Ishikawa (cell line): ENCODE data around the gene PDCD4.
A peak's percentile ranks its signal among the peaks of the same experiment; 100 is the strongest.

Source experiments
- CEBPB ChIP-seq: IDR thresholded peaks from 2 replicates; pipeline ENCODE4 v1.6.1; 2012
- CREB1 ChIP-seq: IDR thresholded peaks from 2 replicates; pipeline ENCODE4 v1.6.1; 2012; ENCODE audit warnings: low read depth
- EGR1 ChIP-seq: IDR thresholded peaks from 2 replicates; pipeline ENCODE4 v1.6.1; 2012
- EP300 ChIP-seq: IDR thresholded peaks from 2 replicates; pipeline ENCODE4 v1.6.1; 2012; ENCODE audit warnings: borderline replicate concordance
- FOXM1 ChIP-seq: IDR thresholded peaks from 2 replicates; pipeline ENCODE4 v1.6.1; 2012; ENCODE audit warnings: low read depth, borderline replicate concordance
- NFIC ChIP-seq: IDR thresholded peaks from 2 replicates; pipeline ENCODE4 v1.6.1; 2012
- RAD21 ChIP-seq: IDR thresholded peaks from 2 replicates; pipeline ENCODE4 v1.6.1; 2012; ENCODE audit warnings: low read depth
- REST ChIP-seq: IDR thresholded peaks from 2 replicates; pipeline ENCODE4 v1.6.1; 2012; ENCODE audit warnings: low read depth, mild to moderate bottlenecking
- TAF1 ChIP-seq: IDR thresholded peaks from 2 replicates; pipeline ENCODE4 v1.6.1; 2012; ENCODE audit warnings: low read depth, mild to moderate bottlenecking
- TCF12 ChIP-seq: IDR thresholded peaks from 2 replicates; pipeline ENCODE4 v1.6.1; 2012; ENCODE audit warnings: low read depth
- TEAD4 ChIP-seq: IDR thresholded peaks from 2 replicates; pipeline ENCODE4 v1.6.1; 2012
- USF1 ChIP-seq: IDR thresholded peaks from 2 replicates; pipeline ENCODE4 v1.6.1; 2012
- YY1 ChIP-seq: IDR thresholded peaks from 2 replicates; pipeline ENCODE4 v1.6.1; 2012; ENCODE audit warnings: low read depth
- ZBTB7A ChIP-seq: IDR thresholded peaks from 2 replicates; pipeline ENCODE4 v1.6.1; 2012; ENCODE audit warnings: low read depth
- TF ChIP-seq, protein P1 (sequence below): IDR thresholded peaks from 2 replicates; pipeline ENCODE4 v1.6.1; 2012

Gene PDCD4

GRCh38 chr10:110892602-110893288, 21.0 kb downstream of the PDCD4 start:
- TF ChIP-seq, protein P1, sequence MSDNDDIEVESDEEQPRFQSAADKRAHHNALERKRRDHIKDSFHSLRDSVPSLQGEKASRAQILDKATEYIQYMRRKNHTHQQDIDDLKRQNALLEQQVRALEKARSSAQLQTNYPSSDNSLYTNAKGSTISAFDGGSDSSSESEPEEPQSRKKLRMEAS = no peak

DNA sequence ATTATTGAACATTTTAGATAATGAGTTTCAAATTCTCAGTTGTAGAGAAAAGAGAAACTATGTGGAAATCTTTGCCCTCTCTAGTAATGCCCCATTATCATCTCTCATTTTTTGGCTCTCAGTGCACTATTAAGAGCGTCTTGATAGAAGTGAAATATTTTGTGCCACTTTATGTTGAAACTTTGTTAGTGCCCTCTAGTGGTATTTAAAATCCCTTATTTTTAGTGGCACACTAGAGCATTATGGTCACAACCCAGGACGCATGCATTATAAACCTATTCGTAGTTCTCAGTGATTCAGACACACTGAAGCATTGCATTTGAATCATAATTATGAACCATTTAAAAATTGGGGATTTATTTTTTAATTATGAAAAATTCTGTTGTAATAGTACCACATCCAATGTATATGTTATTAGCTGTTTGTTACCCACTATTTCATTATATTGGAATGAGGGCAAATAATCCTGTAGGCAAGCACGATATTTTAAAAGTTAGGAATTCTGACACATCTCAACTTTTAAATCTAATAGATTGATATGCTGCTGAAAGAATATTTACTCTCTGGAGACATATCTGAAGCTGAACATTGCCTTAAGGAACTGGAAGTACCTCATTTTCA, 21.9 kb downstream of the PDCD4 start:
- TF ChIP-seq RAD21 = peak; percentile 68
- TF ChIP-seq REST = no peak

- TF ChIP-seq TAF1 (no peak), FOXM1 (no peak), YY1 (no peak), CEBPB (no peak), TCF12 (no peak), RAD21 (no peak), NFIC (no peak), USF1 (no peak), EGR1 (no peak), REST (no peak), EP300 (no peak), CREB1 (no peak), ZBTB7A (no peak), TEAD4 (no peak)
- TF ChIP-seq, protein P1 = no peak
Measured at GRCh38 chr10:110897184-110897583, 25.5 kb downstream of the PDCD4 start.

- no peak for TF ChIP-seq FOXM1
- TF ChIP-seq TEAD4 = no peak
- no peak for TF ChIP-seq RAD21
Measured at GRCh38 chr10:110898391-110898790, 26.7 kb downstream of the PDCD4 start.

- TF ChIP-seq CEBPB (no peak), TAF1 (no peak), CREB1 (no peak), EP300 (no peak), TCF12 (no peak), USF1 (no peak), YY1 (no peak), NFIC (no peak), EGR1 (no peak), TEAD4 (no peak), ZBTB7A (no peak), RAD21 (no peak), REST (no peak), FOXM1 (no peak)
- TF ChIP-seq, protein P1 = no peak
Measured at GRCh38 chr10:110900983-110901382, 29.3 kb downstream of the PDCD4 start.
